Right lobe of liver (tissue), 4 donors: ENCODE measurements around the gene STKLD1.
"Not testable (repeated sequence)": the region's sequence is repeated elsewhere in the genome, so short reads cannot be mapped to it uniquely, and the experiment has no call there.

ENCODE experiments used
- CTCF ChIP-seq, 4 donors: fragments of 200-600 bp in 3 of 4; fragments of 450-650 bp in 1 of 4; IDR thresholded peaks; one replicate each; pipeline versions ENCODE4 v1.5.1 to v1.8.0; 2016 to 2022; ENCODE audit warnings: antibody characterized with exemption in 4 of 4, mild to moderate bottlenecking in 2 of 4
- POLR2A ChIP-seq: fragments of 450-650 bp; IDR thresholded peaks from one replicate; pipeline ENCODE4 v1.6.1; 2017; ENCODE audit warnings: antibody characterized with exemption, mild to moderate bottlenecking
- donor health status: DM: no; HTN: no; CAD: no.
- donor health status: DM: no; HTN: no; CAD: no.
- donor health status: DM: no; HTN: yes; CAD: no.

- TF ChIP-seq CTCF (IDR thresholded peaks at IDR 0.05); POLR2A: not testable (repeated sequence)
These were observed 1.1 kb downstream of the STKLD1 start for GRCh38 chr9:133377280-133377679.
